Measurements from ENCODE around the gene HES4.
A peak's percentile ranks its signal among the peaks of the same experiment; 100 is the strongest.

DNA sequence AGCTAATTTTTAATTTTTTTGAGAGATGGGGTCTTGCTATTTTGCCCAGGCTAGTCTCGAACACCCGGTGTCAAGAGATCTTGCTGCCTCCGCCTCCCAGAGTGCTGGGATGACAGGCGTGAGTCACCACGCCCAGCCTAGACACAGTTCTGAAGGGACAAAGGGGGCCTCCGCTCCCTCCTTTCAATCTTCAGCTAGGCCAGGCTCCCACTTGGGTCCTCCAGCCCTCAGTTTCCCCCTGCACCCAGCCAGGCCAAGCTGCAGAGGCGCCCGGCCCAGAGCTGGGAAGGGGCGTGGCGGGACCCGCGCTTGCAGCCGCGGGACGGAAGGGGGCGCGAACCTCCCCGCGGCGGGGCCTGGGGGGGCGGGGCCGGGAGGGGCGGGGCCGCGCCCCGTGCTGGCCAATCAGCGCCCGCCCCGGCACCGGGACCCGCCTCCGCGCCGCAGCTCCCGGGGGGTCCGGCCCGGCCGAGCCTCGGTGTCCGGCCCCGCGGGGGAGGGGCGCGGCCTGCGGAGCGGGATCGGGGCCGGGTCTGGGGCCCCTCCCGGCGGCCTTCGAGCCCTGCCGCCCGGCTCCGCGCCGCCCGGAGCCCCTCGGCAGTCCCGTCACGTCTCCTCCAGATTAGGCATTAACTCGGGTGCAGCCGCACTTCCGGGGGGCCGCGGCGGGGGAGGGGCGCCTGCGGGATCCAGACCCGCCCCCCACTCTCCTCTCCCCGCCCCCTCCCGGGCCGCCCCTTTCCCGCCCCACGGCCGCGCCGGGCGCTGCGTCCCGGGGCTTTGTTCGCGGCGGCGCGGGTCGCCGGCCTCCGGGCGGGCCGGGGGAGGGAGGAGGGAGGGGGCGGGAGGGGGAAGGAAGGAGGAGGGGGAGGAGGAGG lies 19.5 kb upstream of the HES4 start:
- TF ChIP-seq, protein P1, sequence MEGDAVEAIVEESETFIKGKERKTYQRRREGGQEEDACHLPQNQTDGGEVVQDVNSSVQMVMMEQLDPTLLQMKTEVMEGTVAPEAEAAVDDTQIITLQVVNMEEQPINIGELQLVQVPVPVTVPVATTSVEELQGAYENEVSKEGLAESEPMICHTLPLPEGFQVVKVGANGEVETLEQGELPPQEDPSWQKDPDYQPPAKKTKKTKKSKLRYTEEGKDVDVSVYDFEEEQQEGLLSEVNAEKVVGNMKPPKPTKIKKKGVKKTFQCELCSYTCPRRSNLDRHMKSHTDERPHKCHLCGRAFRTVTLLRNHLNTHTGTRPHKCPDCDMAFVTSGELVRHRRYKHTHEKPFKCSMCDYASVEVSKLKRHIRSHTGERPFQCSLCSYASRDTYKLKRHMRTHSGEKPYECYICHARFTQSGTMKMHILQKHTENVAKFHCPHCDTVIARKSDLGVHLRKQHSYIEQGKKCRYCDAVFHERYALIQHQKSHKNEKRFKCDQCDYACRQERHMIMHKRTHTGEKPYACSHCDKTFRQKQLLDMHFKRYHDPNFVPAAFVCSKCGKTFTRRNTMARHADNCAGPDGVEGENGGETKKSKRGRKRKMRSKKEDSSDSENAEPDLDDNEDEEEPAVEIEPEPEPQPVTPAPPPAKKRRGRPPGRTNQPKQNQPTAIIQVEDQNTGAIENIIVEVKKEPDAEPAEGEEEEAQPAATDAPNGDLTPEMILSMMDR (conservative IDR thresholded peaks at IDR 0.05; ENCODE audit: low read length) = peak; percentile 39; the same call in 1 of the 2 replicates
- TF ChIP-seq EZH2phosphoT487 (IDR thresholded peaks at IDR 0.05; ENCODE audit: borderline replicate concordance) = no peak
